Skeletal muscle satellite cell (primary cell): Measurements from ENCODE around the gene CACNG4.

Experiments used
- H3K27me3 ChIP-seq: 2 replicates; pipeline ENCODE4 v1.7.0; 2013; ENCODE audit warnings: low read length; ENCODE audit not compliant: control insufficient read depth, insufficient read depth
- H3K36me3 ChIP-seq: 2 replicates; pipeline ENCODE4 v1.7.0; 2013; ENCODE audit warnings: mild to moderate bottlenecking, control low read depth, low read length; ENCODE audit not compliant: insufficient read depth
- H3K4me1 ChIP-seq: 2 replicates; pipeline ENCODE4 v1.7.0; 2013; ENCODE audit warnings: low read length; ENCODE audit not compliant: control insufficient read depth, insufficient read depth
- H3K4me2 ChIP-seq: 2 replicates; pipeline ENCODE4 v1.7.0; 2013; ENCODE audit warnings: mild to moderate bottlenecking, low read length
- H3K4me3 ChIP-seq: 2 replicates; pipeline ENCODE4 v1.7.0; 2013; ENCODE audit warnings: low read length
- H3K9ac ChIP-seq: 2 replicates; pipeline ENCODE4 v1.7.0; 2013; ENCODE audit warnings: mild to moderate bottlenecking, low read depth, low read length, moderate library complexity
- H3K9me3 ChIP-seq: replicated peaks from 2 replicates; pipeline ENCODE4 v1.7.0; 2013; ENCODE audit warnings: mild to moderate bottlenecking, control low read depth, low read length

The CACNG4 gene

DNA sequence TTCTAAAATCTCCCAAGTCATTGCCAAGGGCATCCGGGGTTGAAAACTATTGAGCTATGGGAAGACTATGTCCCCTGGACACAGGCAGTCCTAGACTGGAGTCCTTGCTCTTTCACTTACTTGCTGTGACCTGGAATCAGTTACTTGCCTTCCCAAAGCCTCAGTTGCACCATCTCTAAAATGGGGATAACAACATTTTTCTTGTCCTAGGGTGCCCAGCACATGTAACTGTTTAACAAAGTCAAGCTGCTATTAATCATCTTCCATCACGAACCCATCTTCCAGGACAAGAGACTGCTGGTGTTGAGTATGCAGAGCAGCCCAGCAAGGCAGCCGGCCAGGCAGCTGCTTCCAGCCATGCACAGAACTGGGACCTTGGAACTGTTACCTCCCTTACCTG, 9.9 kb upstream of the CACNG4 start:
- Histone ChIP-seq H3K9me3 (no peaks in the 10 kb centered on the region), H3K4me1 (peaks cover 22% of the 10 kb centered on the region), H3K4me2 (no peak overlapping the region), H3K4me3 (no peak overlapping the region), H3K36me3 (no peaks in the 10 kb centered on the region), H3K9ac (no peak overlapping the region), H3K27me3 (peaks cover 18% of the 10 kb centered on the region)

DNA sequence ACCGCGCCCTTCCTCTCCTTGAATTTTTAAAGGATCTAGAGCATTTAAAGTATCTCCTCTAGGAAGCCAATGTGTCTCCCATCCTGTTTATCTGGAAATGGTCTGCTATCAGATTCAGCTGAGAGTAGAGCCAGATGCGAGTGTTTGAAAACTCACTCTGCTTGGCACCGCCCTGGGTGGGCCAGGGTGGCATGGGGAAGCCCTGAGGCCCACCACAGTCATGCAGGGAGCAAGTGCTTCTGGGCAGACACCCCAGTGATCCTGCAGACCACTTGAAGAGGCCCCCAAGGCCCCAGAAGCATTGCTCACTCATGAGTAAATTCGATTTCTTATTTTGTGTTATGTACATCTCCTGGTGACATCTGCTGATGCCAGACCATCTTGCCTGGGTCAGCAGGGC, 8.7 kb upstream of the CACNG4 start:
- no peaks in the 10 kb centered on the region for H3K36me3 ChIP-seq
- no peak overlapping the region for H3K4me3 ChIP-seq
- peaks cover 29% of the 10 kb centered on the region for H3K27me3 ChIP-seq
- no peak overlapping the region for H3K4me2 ChIP-seq
- peaks cover 22% of the 10 kb centered on the region for H3K4me1 ChIP-seq
- no peaks in the 10 kb centered on the region for H3K9me3 ChIP-seq
- no peak overlapping the region for H3K9ac ChIP-seq

DNA sequence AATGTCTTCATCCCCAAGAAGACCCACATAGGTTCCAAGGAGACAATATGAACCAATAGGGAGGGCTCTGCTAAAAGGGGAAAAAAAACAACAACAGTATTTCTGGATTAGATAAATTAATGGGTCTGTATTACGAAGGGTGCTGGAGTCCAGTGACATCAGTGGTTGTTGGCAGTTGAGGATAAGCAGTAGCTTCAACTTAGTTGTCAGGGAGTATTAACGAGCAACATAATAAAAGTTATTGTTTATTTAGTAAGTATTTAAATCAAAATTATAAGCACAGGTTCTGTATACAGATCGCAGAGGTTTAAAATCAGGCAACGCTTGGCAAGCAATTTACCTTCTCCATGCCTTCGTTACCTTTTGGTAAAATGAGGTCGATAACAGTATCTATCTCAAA, 7.6 kb upstream of the CACNG4 start:
- peaks cover 15% of the 10 kb centered on the region for H3K4me1 ChIP-seq
- no peak overlapping the region for H3K9ac ChIP-seq
- H3K36me3 ChIP-seq: no peaks in the 10 kb centered on the region
- H3K4me3 ChIP-seq: no peak overlapping the region
- H3K27me3 ChIP-seq: peaks cover 32% of the 10 kb centered on the region
- H3K4me2 ChIP-seq: no peak overlapping the region
- H3K9me3 ChIP-seq: no peaks in the 10 kb centered on the region

DNA sequence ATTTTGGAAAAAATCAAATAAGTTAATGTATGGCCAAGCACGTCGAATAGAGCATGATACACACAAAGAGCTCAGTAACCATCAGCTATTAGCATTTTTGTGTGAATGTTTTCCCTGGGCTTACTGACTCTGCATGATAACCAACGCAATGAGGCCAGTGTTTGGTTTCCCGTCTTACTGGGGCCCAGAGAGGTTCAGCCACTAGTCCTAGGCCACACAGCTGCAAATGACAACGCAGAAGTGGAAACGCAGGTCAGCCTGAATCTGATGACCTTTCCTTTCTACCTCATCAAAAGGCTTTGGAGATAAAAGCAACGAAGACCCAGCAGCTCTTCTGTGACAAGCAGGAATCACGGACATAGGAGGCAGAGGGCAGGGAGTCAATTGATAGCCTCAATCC, 7.2 kb upstream of the CACNG4 start:
- Histone ChIP-seq H3K9me3 (no peaks in the 10 kb centered on the region), H3K27me3 (peaks cover 34% of the 10 kb centered on the region), H3K36me3 (no peaks in the 10 kb centered on the region), H3K4me2 (no peak overlapping the region), H3K4me3 (no peak overlapping the region), H3K4me1 (peaks cover 11% of the 10 kb centered on the region), H3K9ac (no peak overlapping the region)

DNA sequence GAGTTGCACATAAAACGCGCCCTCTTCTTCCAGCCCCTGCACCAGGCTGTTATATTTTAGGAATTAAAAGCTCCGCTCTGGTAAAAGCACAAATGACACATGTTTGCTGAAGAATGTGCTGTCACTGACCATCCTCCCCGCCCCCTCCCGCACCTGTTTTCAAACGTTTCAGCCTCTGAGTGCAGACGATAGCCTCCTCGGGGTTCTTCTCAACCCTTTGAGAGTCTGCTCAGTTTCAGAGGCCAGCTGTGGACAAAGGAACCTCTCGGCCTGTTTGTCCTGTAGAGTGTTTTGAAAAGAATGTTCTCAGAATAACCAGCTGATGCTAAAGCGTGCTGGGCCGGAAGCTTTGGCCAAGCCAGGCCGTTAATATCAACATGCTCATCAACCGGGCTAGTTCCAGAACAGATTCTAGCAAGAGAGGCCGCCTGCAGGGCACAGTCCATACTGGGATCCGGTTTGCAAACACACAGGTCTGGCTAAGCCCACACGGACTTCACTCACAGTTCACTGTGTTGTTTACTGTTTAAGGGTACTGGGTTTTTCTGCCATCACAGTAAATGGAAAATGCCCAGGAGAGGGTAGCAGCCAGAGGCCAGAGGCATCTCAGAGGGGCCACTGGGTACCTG, 6.4 kb upstream of the CACNG4 start:
- Histone ChIP-seq H3K4me1 (peaks cover 6% of the 10 kb centered on the region), H3K9ac (no peak overlapping the region), H3K9me3 (no peaks in the 10 kb centered on the region), H3K4me2 (no peak overlapping the region), H3K4me3 (no peak overlapping the region), H3K36me3 (no peaks in the 10 kb centered on the region), H3K27me3 (peaks cover 41% of the 10 kb centered on the region)

DNA sequence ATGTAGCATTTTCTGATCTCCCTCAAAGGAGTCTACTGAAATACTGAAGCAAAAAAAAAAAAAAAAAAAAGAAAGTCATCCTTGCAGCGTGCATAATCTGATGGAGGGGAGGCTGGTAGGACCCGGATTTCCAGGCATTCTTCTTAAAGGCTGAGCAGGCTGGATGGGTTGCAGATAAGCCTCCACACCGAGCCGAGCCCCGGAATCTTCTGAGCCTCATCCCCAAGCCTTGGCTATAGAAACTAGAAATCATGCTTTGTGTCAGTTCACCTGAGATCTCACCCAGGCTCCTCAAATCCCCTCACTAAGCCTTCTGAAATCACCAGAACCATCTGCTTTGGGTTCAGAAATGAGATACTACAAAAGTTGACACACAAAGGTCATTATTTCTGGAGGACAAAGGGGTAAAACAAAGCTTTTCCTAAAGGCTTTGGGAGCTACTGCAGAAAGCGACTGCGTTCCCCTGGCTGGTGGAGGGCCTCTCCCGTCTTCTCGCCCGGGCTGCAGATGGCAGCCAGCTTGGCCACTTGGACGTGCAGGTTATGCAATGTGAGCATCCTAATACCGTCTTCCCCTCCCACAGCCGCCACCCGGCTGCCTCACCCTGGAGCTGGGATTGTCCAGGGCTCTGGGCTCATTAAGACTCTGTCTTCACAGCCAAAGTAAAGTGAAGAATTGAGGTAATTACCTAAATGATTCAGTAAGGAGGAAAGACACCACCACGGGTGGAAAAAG, 4.7 kb upstream of the CACNG4 start:
- Histone ChIP-seq H3K4me3 (no peak overlapping the region), H3K9me3 (no peaks in the 10 kb centered on the region), H3K9ac (no peak overlapping the region), H3K27me3 (peaks cover 45% of the 10 kb centered on the region), H3K36me3 (no peaks in the 10 kb centered on the region), H3K4me1 (peaks cover 7% of the 10 kb centered on the region), H3K4me2 (no peak overlapping the region)

DNA sequence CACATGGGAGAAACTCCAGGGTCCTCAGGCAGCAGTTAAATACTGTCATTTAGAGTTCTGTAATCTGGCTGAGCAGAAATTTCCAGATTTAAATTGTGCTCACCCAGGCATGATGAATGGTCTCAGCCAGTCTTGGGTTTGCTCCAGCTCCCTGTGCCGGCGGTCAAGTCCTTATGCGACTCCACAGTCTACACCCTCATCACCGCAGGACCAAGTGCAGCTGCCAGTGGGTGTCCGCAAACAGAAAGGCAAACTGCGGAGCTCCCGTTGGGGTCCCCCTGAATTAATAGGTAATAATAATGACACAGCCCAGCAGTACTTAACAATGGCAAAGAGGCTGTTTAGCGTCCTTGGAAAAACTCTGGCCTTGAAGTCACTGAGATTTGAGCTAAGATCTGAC, 3.9 kb upstream of the CACNG4 start:
- Histone ChIP-seq H3K9ac (no peak overlapping the region), H3K27me3 (peaks cover 49% of the 10 kb centered on the region), H3K4me3 (no peak overlapping the region)

DNA sequence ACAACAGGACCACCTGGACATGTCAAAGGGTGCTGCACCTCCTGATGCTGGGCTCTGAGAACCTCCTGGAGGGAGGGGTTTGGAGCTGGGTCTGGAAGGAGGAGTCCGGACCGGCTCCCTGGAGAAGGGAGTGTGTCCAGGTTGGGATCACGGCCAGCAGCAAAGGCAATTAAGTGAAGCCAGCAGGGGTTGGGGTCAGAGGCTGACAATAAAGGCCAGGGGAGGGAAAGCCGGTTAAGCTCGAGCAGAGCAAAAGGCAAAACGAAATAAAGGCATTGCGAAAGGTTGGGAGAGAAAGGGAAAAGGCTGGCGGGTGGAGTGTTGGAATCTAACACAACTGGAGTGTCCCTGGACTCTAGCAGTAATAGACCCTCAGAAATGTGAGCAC, 992 bp upstream of the CACNG4 start:
- no peaks in the 10 kb centered on the region for H3K36me3 ChIP-seq
- peaks cover 73% of the 10 kb centered on the region for H3K27me3 ChIP-seq
- H3K4me3 ChIP-seq: no peak overlapping the region
- peaks cover 4% of the 10 kb centered on the region for H3K4me1 ChIP-seq
- no peaks in the 10 kb centered on the region for H3K9me3 ChIP-seq
- H3K9ac ChIP-seq: no peak overlapping the region
- H3K4me2 ChIP-seq: no peak overlapping the region

More for the DNA sequence above, 3.9 kb upstream of the CACNG4 start:
- Histone ChIP-seq H3K4me1 (peaks cover 10% of the 10 kb centered on the region), H3K9me3 (no peaks in the 10 kb centered on the region), H3K36me3 (no peaks in the 10 kb centered on the region), H3K4me2 (no peak overlapping the region)

DNA sequence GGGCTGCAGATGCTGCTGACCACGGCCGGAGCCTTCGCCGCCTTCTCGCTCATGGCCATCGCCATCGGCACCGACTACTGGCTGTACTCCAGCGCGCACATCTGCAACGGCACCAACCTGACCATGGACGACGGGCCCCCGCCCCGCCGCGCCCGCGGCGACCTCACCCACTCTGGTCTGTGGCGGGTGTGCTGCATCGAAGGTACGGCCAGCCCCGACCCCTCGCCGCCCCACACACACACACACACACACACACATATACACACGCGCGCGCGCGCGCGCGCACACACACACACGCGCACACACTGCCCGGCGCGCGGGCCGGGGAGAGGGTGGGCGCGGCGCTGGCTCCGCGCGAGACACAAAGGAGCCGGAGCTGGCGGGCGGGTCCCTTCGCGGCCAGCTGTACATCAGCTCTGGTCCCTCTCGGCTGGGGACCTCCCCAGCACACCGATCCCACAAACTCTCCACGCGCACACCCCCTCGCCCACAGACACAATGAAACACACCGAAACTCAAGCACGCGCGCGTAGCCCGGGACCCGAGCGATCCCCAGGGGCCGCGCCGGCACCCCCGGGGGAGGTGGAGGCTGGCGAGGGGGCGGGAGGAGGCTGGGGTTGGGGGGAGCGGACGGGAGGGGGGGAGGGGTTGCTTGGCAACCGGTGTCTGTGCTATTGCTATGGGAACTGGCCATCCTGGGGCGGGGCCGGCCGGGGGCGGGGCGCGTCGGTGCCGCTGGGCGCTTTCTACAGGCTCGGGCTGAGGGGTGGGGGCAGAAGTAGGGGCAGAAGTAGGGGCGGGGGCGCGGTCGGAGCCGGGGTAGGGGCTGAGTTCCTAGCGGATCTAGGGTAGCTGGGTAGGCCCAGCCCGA, 658 bp downstream of the CACNG4 start:
- peak overlapping the region; percentile 77 for H3K4me2 ChIP-seq
- H3K4me1 ChIP-seq: peaks cover 4% of the 10 kb centered on the region
- no peaks in the 10 kb centered on the region for H3K9me3 ChIP-seq
- peak overlapping the region; percentile 49 for H3K4me3 ChIP-seq
- no peaks in the 10 kb centered on the region for H3K36me3 ChIP-seq
- no peak overlapping the region for H3K9ac ChIP-seq
- H3K27me3 ChIP-seq: peaks cover 78% of the 10 kb centered on the region

DNA sequence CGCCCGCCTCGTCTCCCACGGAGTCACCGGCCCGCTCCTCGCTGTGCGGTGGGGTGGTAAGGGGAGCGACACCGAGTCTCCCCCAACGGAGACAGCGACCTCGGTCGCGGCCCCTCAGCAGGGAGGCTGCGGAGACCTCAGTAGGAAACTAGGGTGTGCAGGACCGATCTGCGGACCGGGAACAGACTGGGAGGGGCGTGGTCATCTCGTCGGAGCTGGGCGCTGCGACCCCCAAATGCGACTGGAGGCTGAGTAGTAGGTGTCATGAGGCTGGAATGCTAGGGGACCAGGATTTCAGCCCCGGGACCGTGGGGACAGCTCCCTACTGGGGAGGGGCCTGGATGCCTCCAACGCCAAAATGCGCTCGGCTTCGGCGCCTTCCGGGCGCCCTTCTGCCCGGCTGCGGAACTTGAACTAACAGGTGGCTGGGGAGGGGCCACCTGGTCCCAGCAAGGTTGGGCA, 1.3 kb downstream of the CACNG4 start:
- peaks cover 78% of the 10 kb centered on the region for H3K27me3 ChIP-seq
- no peak overlapping the region for H3K9ac ChIP-seq
- no peak overlapping the region for H3K4me3 ChIP-seq
- peaks cover 4% of the 10 kb centered on the region for H3K4me1 ChIP-seq
- H3K4me2 ChIP-seq: peak overlapping the region; percentile 59
- H3K36me3 ChIP-seq: no peaks in the 10 kb centered on the region
- H3K9me3 ChIP-seq: no peaks in the 10 kb centered on the region

DNA sequence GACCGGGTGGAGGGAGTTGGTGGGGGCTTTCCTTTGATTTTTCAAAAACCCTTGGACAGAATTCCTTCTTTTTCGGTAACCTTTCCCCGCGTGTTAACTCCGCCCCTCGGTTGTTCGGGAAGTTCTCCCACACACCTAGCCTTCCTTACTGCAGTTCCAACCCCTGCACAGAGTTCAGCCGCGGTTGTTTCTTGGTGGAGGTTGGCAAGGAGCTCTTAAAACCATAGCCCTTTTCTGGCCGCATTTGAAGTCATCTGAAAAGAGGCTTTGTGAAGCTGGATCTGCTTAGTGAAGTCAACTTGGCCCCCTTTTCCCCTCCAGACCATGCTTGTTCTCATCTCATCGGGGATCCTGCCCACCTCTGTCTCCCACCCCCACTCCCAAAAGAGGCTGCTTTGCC, 1.8 kb downstream of the CACNG4 start:
- no peak overlapping the region for H3K4me3 ChIP-seq
- peaks cover 80% of the 10 kb centered on the region for H3K27me3 ChIP-seq

More for the DNA sequence above, 1.8 kb downstream of the CACNG4 start:
- peak overlapping the region; percentile 59 for H3K4me2 ChIP-seq
- no peaks in the 10 kb centered on the region for H3K36me3 ChIP-seq
- H3K9ac ChIP-seq: no peak overlapping the region
- no peaks in the 10 kb centered on the region for H3K9me3 ChIP-seq
- H3K4me1 ChIP-seq: peaks cover 4% of the 10 kb centered on the region
